IPS DF 4.7 (cell line): Measurements from ENCODE around the gene RAB7B.

ENCODE experiments used
- DNase-seq: peaks from one replicate; pipeline ENCODE4 v3.0.0-alpha.2; 2013; ENCODE audit warnings: low spot score; ENCODE audit errors: extremely low read depth

Gene RAB7B

GRCh38 chr1:206022766-206023165 is 19.6 kb upstream of the RAB7B start:
- DNase-seq, result no peak

- DNase-seq, result no peak
These were observed 18.6 kb upstream of the RAB7B start for GRCh38 chr1:206021626-206022365.

DNA sequence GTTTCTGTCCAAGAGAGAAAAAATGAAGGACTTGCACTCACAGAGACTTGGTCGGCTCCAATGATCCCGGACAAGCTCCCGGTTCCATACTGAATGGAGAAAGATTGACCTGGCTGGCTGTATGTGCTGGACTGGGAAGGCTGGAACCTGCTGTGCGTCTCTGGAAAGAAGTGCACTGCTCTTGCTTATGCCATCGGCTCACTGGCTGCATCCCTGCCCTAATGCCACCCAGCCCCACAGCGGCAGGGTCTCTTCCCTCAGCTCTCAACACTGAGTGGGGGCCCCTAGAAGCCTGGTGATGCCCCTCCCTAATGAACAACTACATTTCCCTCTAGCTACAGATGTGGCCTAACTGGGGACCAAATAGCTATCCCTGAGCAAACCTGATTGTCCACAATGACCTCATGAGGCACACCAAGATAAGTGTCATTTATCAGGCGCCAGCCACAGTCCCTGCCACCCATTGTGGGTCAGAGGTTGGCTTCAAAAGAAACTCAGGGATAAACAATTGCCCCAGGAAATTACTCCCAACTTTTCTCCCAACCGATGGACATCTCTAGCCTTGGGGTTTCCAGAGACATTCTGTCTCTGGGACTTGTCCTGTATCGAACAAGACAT is 17.9 kb upstream of the RAB7B start:
- no peak for DNase-seq

- no peak for DNase-seq
These were observed 17.3 kb upstream of the RAB7B start for GRCh38 chr1:206020393-206021007.

DNA sequence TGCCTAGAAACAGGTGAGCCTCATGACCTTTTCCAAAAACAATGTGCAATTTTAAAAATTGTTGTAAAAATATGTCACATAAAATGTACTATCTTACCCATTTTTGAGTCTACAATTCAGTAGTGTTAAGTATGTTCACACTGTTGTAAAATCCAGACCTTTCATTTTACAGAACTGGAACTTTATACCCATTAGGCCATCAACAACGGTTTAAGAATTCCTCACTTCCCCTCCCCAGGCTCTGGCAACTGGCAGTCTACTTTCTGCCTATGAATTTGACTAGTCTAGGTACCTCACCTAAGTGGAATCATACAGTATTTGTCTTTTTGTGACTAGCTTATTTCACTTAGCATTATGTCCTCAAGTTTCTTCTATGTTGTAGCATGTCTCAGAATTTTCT is 11.9 kb upstream of the RAB7B start:
- DNase-seq, result no peak

- DNase-seq, result no peak
These were observed 11.4 kb upstream of the RAB7B start for GRCh38 chr1:206014601-206015000.

- DNase-seq, result no peak
These were observed 10.0 kb upstream of the RAB7B start for GRCh38 chr1:206013026-206013795.

GRCh38 chr1:206012086-206012859 is 9.1 kb upstream of the RAB7B start:
- no peak for DNase-seq

- no peak for DNase-seq
These were observed 7.9 kb upstream of the RAB7B start for GRCh38 chr1:206011057-206011456.

- no peak for DNase-seq
These were observed 6.9 kb upstream of the RAB7B start for GRCh38 chr1:206010060-206010459.

GRCh38 chr1:206006946-206007345 is 3.8 kb upstream of the RAB7B start:
- no peak for DNase-seq

DNA sequence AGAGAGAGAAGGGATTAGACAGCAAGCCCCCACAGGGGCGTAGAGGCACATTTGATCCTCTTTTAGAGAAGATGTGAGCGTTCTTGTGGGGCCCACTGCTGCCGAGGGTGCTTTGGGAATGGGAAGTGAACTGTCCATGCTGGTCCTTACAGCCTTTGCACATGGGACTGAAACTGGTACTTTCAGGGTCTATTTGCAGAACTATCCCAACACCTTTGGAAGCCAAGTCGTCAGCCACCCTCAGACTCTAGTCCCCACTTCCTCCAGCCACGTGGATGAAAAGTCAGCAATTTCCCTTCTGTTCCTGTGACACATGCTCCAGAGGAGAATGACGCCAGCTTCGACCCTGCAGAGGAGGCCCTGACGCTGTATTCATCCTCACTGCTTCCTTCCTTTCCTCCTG is 2.6 kb upstream of the RAB7B start:
- no peak for DNase-seq

GRCh38 chr1:206005234-206005633 is 2.0 kb upstream of the RAB7B start:
- DNase-seq, result no peak

DNA sequence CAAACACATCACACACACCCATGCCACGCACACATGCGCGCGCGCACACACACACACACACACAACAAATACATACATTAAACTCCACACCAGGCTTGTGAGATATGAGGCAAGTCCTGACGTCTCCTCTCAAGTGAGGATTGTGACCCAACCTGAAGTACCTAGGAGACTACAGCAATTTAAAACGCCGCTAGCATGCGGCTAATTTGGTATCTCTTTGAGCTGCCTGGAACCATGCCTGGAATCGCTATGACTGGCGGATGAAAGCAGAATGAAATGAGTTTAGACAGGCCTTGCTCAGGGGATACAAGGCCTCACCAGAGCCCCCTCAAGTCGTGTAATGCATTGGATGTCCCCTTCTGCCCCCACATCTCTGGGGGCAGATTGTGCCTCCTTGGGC is 1.6 kb upstream of the RAB7B start:
- no peak for DNase-seq

GRCh38 chr1:206003854-206004800 is 932 bp upstream of the RAB7B start:
- DNase-seq, result no peak

DNA sequence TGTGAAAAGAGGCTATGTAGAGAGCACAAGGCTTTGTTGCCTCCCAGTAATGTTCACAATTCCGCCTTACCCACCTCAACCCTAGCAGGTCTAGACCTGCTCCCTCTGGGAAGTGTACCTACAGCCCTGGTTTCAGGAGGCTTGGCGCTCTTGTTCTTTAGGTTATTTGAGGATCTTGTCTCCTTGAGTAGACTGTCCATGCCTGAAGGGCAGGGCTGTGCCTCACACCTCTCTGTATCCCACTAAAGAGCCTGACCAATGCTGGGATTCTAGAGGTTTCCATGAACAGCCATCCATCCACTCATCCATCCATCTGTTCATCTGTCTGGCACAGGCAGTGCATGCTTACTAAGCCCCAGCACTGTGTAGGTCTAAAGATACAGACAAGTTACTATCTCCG is 1.0 kb downstream of the RAB7B start:
- DNase-seq, result no peak

- DNase-seq, result no peak
These were observed 1.7 kb downstream of the RAB7B start for GRCh38 chr1:206001476-206001888.

- no peak for DNase-seq
These were observed 2.4 kb downstream of the RAB7B start for GRCh38 chr1:206000641-206001339.

- DNase-seq, result no peak
These were observed 4.5 kb downstream of the RAB7B start for GRCh38 chr1:205998457-205999241.
